Measurements from ENCODE around the gene GSN. TPM values are rescaled to one million over a fixed set of nuclear protein-coding genes. Genes with fewer than 3 reads are reported as not detected.

GSN gene
- total and polyA plus RNA-seq, 2 of the 8 experiments (the other 6 are each of a cell fraction or from before 2014, with no cell fraction given) = 52.3 to 94.5 TPM

DNA sequence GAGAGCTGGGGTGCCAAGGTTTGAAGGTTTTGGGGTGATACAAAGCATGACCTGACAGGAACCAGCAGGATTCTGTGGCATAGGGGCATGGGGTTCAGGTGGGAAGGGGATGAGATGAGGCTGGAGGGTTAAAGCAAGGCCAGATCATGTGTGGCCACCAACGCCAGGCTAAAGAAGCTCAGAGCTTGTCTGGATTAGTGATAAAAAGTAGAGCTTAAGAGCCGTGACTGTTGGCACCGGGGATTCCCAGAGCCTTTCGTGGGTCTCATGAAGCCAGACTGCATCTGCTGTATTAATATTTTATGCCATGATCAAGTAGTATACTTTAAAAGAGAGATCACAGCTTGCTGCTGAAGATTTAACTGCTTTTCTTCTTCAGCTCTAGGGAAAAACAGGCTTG, 8.5 kb upstream of the GSN start:
- Histone ChIP-seq H3K4me1 (replicated peaks in 1 of 4; ENCODE audit: control insufficient read depth in 3 of 4, insufficient read depth in 4 of 4, low read length in 3 of 4) (peaks cover 4 to 14% (median 6%) of the 10 kb centered on the region in 4 experiments; a peak in 4 of 7 replicates), H3K23ac (ENCODE audit: insufficient read length) (no peak overlapping the region), H4K20me1 (replicated peaks in 1 of 2; ENCODE audit: control insufficient read depth in 1 of 2, insufficient read depth in 2 of 2, low read length in 2 of 2) (no peaks in the 10 kb centered on the region), H2BK20ac (ENCODE audit: low read length) (no peak overlapping the region), H2AK5ac (ENCODE audit: low read depth, low read length) (no peak overlapping the region), H4K91ac (replicated peaks; ENCODE audit: insufficient read length, low read length) (no peak overlapping the region), H2BK5ac (ENCODE audit: low read depth, low read length) (no peak overlapping the region), H2BK12ac (ENCODE audit: low read depth, low read length) (no peak overlapping the region), H2BK15ac (ENCODE audit: low read length) (no peak overlapping the region), H3K14ac (ENCODE audit: insufficient read length) (no peak overlapping the region), H4K5ac (ENCODE audit: insufficient read length, low read depth, low read length) (no peak overlapping the region), H2AFZ (ENCODE audit: low read length) (no peak overlapping the region), H3K79me2 (ENCODE audit: control insufficient read depth in 1 of 2, insufficient read depth in 2 of 2, low read length in 2 of 2) (no peaks in the 10 kb centered on the region), H3K27ac (ENCODE audit: low read depth, low read length) (no peak overlapping the region), H3K4me2 (ENCODE audit: insufficient read depth in 1 of 2, low read depth in 2 of 2, low read length in 2 of 2) (no peak overlapping the region), H3K9ac (replicated peaks in 1 of 4; ENCODE audit: extremely low read depth in 1 of 4, low read depth in 3 of 4, low read length in 3 of 4) (no peak overlapping the region), H4K8ac (ENCODE audit: extremely low read depth, insufficient read depth, low read length) (no peak overlapping the region), H3K4ac (replicated peaks; ENCODE audit: insufficient read length, low read depth, low read length) (no peak overlapping the region), H3K9me3 (ENCODE audit: insufficient read depth in 2 of 2, low read depth in 1 of 2, low read length in 1 of 2) (no peaks in the 10 kb centered on the region), H3K27me3 (replicated peaks in 1 of 4; ENCODE audit: control insufficient read depth in 3 of 4, extremely low read depth in 1 of 4, insufficient read depth in 3 of 4, low read length in 3 of 4) (peaks cover 0 to 5% (median 0%) of the 10 kb centered on the region in 4 experiments; a peak in 1 of 7 replicates), H3K18ac (ENCODE audit: extremely low read depth, low read length) (no peak overlapping the region), H3K79me1 (ENCODE audit: low read depth, low read length) (no peaks in the 10 kb centered on the region), H3K23me2 (ENCODE audit: low read depth, low read length) (no peaks in the 10 kb centered on the region), H3K56ac (replicated peaks; ENCODE audit: insufficient read length, low read depth, low read length) (no peak overlapping the region), H2BK120ac (replicated peaks; ENCODE audit: low read depth, low read length) (no peak overlapping the region), H3K4me3 (ENCODE audit: extremely low read depth in 1 of 4, insufficient read depth in 2 of 4, low read depth in 3 of 4, low read length in 4 of 4) (no peak overlapping the region), H3K36me3 (ENCODE audit: control insufficient read depth in 2 of 4, insufficient read depth in 4 of 4, low read length in 3 of 4) (no peaks in the 10 kb centered on the region)
- FAIRE-seq (no peak), DNase-seq (ENCODE audit: low read depth in 1 of 2, low spot score in 2 of 2) (no peak)
- ChIA-PET CTCF (ENCODE audit: partially characterized antibody) (interaction anchor here (0.9 to 3.0 kb wide), 12 partner anchors 9 to 238 kb away, joined by 3 to 18 read pairs (median 4); partner anchors contain the start of gene GSN), POLR2A (ENCODE audit: partially characterized antibody) (no interaction called here)
- 83% methylated on average over 4 of the region's 4 CpGs; no CpG with 5 or more reads in 1 of the 2 experiments for WGBS, 2 experiments (ENCODE audit: extremely low coverage in 1 of 2, insufficient coverage in 1 of 2, insufficient read length in 1 of 2, insufficient replicate concordance in 2 of 2, low coverage in 1 of 2, low lambda C conversion rate in 2 of 2, missing lambda C conversion rate in 1 of 2)
- TF ChIP-seq JUND (IDR thresholded peaks at IDR 0.05; ENCODE audit: low read length) (no peak), FOSL1 (IDR thresholded peaks at IDR 0.05; ENCODE audit: insufficient read depth, low read depth, low read length) (no peak), RAD21 (IDR thresholded peaks at IDR 0.05 in 1 of 2, conservative IDR thresholded peaks at IDR 0.05 in 1 of 2; ENCODE audit: low read depth in 2 of 2, low read length in 2 of 2) (no peak), ASH2L (IDR thresholded peaks at IDR 0.05; ENCODE audit: low read length) (no peak), TCF12 (IDR thresholded peaks at IDR 0.05; ENCODE audit: low read depth, low read length) (no peak), TEAD4 (IDR thresholded peaks at IDR 0.05; ENCODE audit: low read depth, low read length) (no peak), CTBP2 (IDR thresholded peaks at IDR 0.05; ENCODE audit: borderline replicate concordance, insufficient read depth, insufficient read length, low read length) (no peak), SRF (IDR thresholded peaks at IDR 0.05; ENCODE audit: low read depth, low read length) (no peak), CREB1 (IDR thresholded peaks at IDR 0.05) (no peak), NANOG (IDR thresholded peaks at IDR 0.05; ENCODE audit: insufficient read depth, low read depth, low read length, poor library complexity, severe bottlenecking) (no peak), HDAC2 (IDR thresholded peaks at IDR 0.05; ENCODE audit: borderline replicate concordance in 1 of 2, low read depth in 2 of 2, low read length in 2 of 2) (no peak), TBP (IDR thresholded peaks at IDR 0.05; ENCODE audit: low read depth, low read length) (no peak)
- TF ChIP-seq, protein P1, sequence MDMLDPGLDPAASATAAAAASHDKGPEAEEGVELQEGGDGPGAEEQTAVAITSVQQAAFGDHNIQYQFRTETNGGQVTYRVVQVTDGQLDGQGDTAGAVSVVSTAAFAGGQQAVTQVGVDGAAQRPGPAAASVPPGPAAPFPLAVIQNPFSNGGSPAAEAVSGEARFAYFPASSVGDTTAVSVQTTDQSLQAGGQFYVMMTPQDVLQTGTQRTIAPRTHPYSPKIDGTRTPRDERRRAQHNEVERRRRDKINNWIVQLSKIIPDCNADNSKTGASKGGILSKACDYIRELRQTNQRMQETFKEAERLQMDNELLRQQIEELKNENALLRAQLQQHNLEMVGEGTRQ (IDR thresholded peaks at IDR 0.05; ENCODE audit: low read length) = no peak

All from H1 (cell line).